Psoas muscle (tissue), 8 donors: Measurements from ENCODE around the gene VWA2. TPM values are rescaled to one million over a fixed set of nuclear protein-coding genes. Genes with fewer than 3 reads are reported as not detected.

ENCODE experiments used
- ATAC-seq, 4 donors: fragments of 200-7000 bp; cut with Tn5 transposase; one replicate each; pipeline ENCODE4 v1.9.1; 2020; ENCODE audit warnings: moderate library complexity in 3 of 4, mild to moderate bottlenecking in 2 of 4
- DNase-seq, 2 donors: peaks; one replicate each; pipeline ENCODE4 v3.0.0-alpha.2; 2020
- H3K27ac ChIP-seq: fragments of 200-600 bp; one replicate; pipeline ENCODE4 v1.8.0; 2022
- H3K27me3 ChIP-seq, 3 donors: fragments of 200-600 bp in 1 of 3; one replicate each; pipeline versions ENCODE4 v1.6.1 to v1.8.0; 2013 to 2022; ENCODE audit warnings: low read length in 2 of 3, mild to moderate bottlenecking in 2 of 3, moderate library complexity in 1 of 3; ENCODE audit not compliant: insufficient read depth in 3 of 3
- H3K36me3 ChIP-seq, 2 donors: fragments of 200-600 bp in 1 of 2; one replicate each; pipeline versions ENCODE4 v1.6.1 to v1.8.0; 2013 to 2022; ENCODE audit warnings: low read depth in 1 of 2, mild to moderate bottlenecking in 1 of 2, moderate library complexity in 1 of 2; ENCODE audit not compliant: insufficient read depth in 1 of 2
- H3K4me1 ChIP-seq: fragments of 200-600 bp; one replicate; pipeline ENCODE4 v1.8.0; 2022
- H3K4me3 ChIP-seq: fragments of 200-600 bp; one replicate; pipeline ENCODE4 v1.8.0; 2022; ENCODE audit warnings: mild to moderate bottlenecking
- H3K9me3 ChIP-seq: fragments of 200-600 bp; one replicate; pipeline ENCODE4 v1.8.0; 2022
- WGBS, 3 donors: extraction: QIAGEN DNeasy Blood & Tissue Kit; methylation state at CpG; one replicate each; pipeline versions ENCODE4 v1.1.6 to v1.1.7; 2013; 5-methylcytosine and 5-hydroxymethylcytosine counted together
- intact Hi-C, 2 donors: fragments of 100-400 bp; cut with DNase I; formaldehyde crosslinking; loops; one replicate each; pipeline versions ENCODE4 v1.11.0 to v1.14.2; 2022
- polyA plus RNA-seq, 3 donors: library from polyadenylated mRNA; stranded (reverse); fragments of 200-250 nt; gene quantifications; one replicate each; pipeline ENCODE4 v1.2.3, GENCODE V29; 2013
- total RNA-seq, 4 donors: library from RNA; stranded (reverse); fragmentation: NEBNext Ultra II Directional in 2 of 4; extraction: Animal tissue kit (Norgen Biotek cat#: 25700) in 2 of 4; gene quantifications; one replicate each; pipeline versions ENCODE4 v1.2.1 to v1.2.4, GENCODE V29; 2021 to 2023
- TF ChIP-seq, protein P1 (sequence below): fragments of 200-600 bp; IDR thresholded peaks from one replicate; pipeline ENCODE4 v1.8.0; 2022; ENCODE audit warnings: antibody characterized with exemption
- donor health status: healthy with polysubstance abuse.
- donor health status: DM: no; HTN: no; CAD: no; lungs with moderate emphysema.
- donor health status: Bipolar disorder and iron deficiency.
- donor health status: healthy.
- donor health status: DM: yes; HTN: yes; CAD: no.
- donor health status: DM: no; HTN: no; CAD: no.
- donor health status: DM: no; HTN: no; CAD: no.
- donor health status: DM: yes; HTN: yes; CAD: no.

The VWA2 gene
- total and polyA plus RNA-seq, 7 donors = not detected

GRCh38 chr10:114215033-114215432, 24.0 kb upstream of the VWA2 start:
- Histone ChIP-seq H3K4me3 (no peak overlapping the region), H3K27ac (no peak overlapping the region), H3K36me3 (no peaks in the 10 kb centered on the region), H3K27me3 (no peaks in the 10 kb centered on the region), H3K9me3 (no peaks in the 10 kb centered on the region), H3K4me1 (no peaks in the 10 kb centered on the region)
- TF ChIP-seq, protein P1, sequence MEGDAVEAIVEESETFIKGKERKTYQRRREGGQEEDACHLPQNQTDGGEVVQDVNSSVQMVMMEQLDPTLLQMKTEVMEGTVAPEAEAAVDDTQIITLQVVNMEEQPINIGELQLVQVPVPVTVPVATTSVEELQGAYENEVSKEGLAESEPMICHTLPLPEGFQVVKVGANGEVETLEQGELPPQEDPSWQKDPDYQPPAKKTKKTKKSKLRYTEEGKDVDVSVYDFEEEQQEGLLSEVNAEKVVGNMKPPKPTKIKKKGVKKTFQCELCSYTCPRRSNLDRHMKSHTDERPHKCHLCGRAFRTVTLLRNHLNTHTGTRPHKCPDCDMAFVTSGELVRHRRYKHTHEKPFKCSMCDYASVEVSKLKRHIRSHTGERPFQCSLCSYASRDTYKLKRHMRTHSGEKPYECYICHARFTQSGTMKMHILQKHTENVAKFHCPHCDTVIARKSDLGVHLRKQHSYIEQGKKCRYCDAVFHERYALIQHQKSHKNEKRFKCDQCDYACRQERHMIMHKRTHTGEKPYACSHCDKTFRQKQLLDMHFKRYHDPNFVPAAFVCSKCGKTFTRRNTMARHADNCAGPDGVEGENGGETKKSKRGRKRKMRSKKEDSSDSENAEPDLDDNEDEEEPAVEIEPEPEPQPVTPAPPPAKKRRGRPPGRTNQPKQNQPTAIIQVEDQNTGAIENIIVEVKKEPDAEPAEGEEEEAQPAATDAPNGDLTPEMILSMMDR = no peak
- no peak for DNase-seq
- no peak for ATAC-seq
- WGBS, 3 donors = 80 to 100% (median 96%) methylated on average over 1 of the region's 1 CpG
- intact Hi-C loops = no loop called here

GRCh38 chr10:114220281-114220680, 18.8 kb upstream of the VWA2 start:
- ATAC-seq = no peak
- intact Hi-C loops = no loop called here
- 79 to 90% (median 83%) methylated on average over 2 of the region's 2 CpGs for WGBS, 3 donors

DNA sequence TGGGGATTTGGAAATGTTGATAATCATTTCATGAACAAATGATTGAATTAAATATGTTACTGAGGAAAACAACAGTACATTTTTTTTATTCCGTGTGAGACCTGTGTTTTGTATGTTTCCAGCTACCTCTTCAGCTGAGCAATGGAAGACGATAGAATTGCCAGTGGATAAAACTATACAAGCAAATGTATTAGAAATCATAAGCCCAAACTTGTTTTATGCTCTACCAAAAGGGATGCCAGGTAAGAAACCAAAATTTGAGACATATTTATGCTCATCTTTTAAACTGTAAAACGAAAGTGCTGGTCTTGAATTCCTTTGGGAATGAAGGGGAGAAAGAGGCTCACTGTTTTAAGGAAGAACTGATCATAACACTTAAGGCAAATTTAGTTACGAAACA, 17.8 kb upstream of the VWA2 start:
- Histone ChIP-seq H3K36me3 (no peaks in the 10 kb centered on the region), H3K27ac (no peak overlapping the region), H3K9me3 (no peaks in the 10 kb centered on the region), H3K27me3 (no peaks in the 10 kb centered on the region), H3K4me3 (no peak overlapping the region), H3K4me1 (peaks cover 3% of the 10 kb centered on the region)
- DNase-seq = no peak
- TF ChIP-seq, protein P1 = no peak
- WGBS, 3 donors = 75 to 78% (median 76%) methylated on average over 4 of the region's 4 CpGs
- no peak for ATAC-seq
- intact Hi-C loops = no loop called here

More at GRCh38 chr10:114220281-114220680, 18.8 kb upstream of the VWA2 start:
- no peak overlapping the region for H3K4me3 ChIP-seq
- peaks cover 3% of the 10 kb centered on the region for H3K4me1 ChIP-seq
- TF ChIP-seq, protein P1 = no peak
- no peak overlapping the region for H3K27ac ChIP-seq
- no peak for DNase-seq
- H3K9me3 ChIP-seq = no peaks in the 10 kb centered on the region
- H3K27me3 ChIP-seq = no peaks in the 10 kb centered on the region
- no peaks in the 10 kb centered on the region for H3K36me3 ChIP-seq

GRCh38 chr10:114223066-114223465, 16.0 kb upstream of the VWA2 start:
- peak in 2 of 4 donors; percentile 58 to 74 for ATAC-seq

GRCh38 chr10:114228156-114228555, 10.9 kb upstream of the VWA2 start:
- DNase-seq (no peak), ATAC-seq (no peak)
- intact Hi-C loops = no loop called here
- H3K36me3 ChIP-seq = no peaks in the 10 kb centered on the region
- H3K27ac ChIP-seq = no peak overlapping the region
- H3K4me1 ChIP-seq = peaks cover 2% of the 10 kb centered on the region
- no peaks in the 10 kb centered on the region for H3K9me3 ChIP-seq
- WGBS, 3 donors = 57 to 64% (median 62%) methylated on average over 3 of the region's 3 CpGs
- H3K4me3 ChIP-seq = no peak overlapping the region
- TF ChIP-seq, protein P1 = no peak
- H3K27me3 ChIP-seq = no peaks in the 10 kb centered on the region

More at GRCh38 chr10:114223066-114223465, 16.0 kb upstream of the VWA2 start:
- Histone ChIP-seq H3K36me3 (no peaks in the 10 kb centered on the region), H3K9me3 (no peaks in the 10 kb centered on the region), H3K4me1 (peaks cover 3% of the 10 kb centered on the region), H3K4me3 (no peak overlapping the region), H3K27ac (no peak overlapping the region), H3K27me3 (no peaks in the 10 kb centered on the region)
- TF ChIP-seq, protein P1 = no peak
- intact Hi-C loops = no loop called here
- WGBS, 3 donors = 31 to 42% (median 37%) methylated on average over 4 of the region's 4 CpGs
- no peak for DNase-seq
